HL-60 (cell line): ENCODE data around the gene CCR5.

Source experiments
- DNase-seq, 2 experiments: peaks; one replicate each; pipeline ENCODE4 v3.0.0-alpha.2; 2010 to 2020; ENCODE audit warnings: low read depth in 1 of 2, low spot score in 1 of 2
- H3K27ac ChIP-seq: fragments of 250-450 bp; sonication (Bioruptor Pico); replicated peaks from 2 replicates; pipeline ENCODE4 v1.5.1; 2020; ENCODE audit warnings: mild to moderate bottlenecking, moderate library complexity
- H3K27me3 ChIP-seq: fragments of 250-450 bp; sonication (Bioruptor Pico); 2 replicates; pipeline ENCODE4 v1.5.1; 2021; ENCODE audit warnings: mild to moderate bottlenecking, moderate library complexity; ENCODE audit not compliant: insufficient read depth, poor library complexity, severe bottlenecking
- H3K4me3 ChIP-seq: replicated peaks from 2 replicates; pipeline ENCODE4 v1.5.1; 2011; ENCODE audit warnings: mild to moderate bottlenecking, control low read depth, low read length; ENCODE audit not compliant: insufficient read depth
- CTCF ChIP-seq: IDR thresholded peaks from one replicate; pipeline ENCODE4 v1.5.1; 2011; ENCODE audit warnings: low read length, control low read depth, inconsistent platforms; ENCODE audit not compliant: insufficient read depth
- GABPA ChIP-seq: IDR thresholded peaks from 2 replicates; pipeline ENCODE4 v1.6.1; 2012; ENCODE audit warnings: low read depth
- POLR2AphosphoS5 ChIP-seq: IDR thresholded peaks from 2 replicates; pipeline ENCODE4 v1.6.1; 2012; ENCODE audit warnings: low read depth
- REST ChIP-seq: IDR thresholded peaks from 2 replicates; pipeline ENCODE4 v1.6.1; 2012; ENCODE audit warnings: low read depth; ENCODE audit not compliant: insufficient replicate concordance
- SPI1 ChIP-seq: IDR thresholded peaks from 2 replicates; pipeline ENCODE4 v1.6.1; 2012; ENCODE audit warnings: low read depth, mild to moderate bottlenecking, borderline replicate concordance

The CCR5 gene

GRCh38 chr3:46337911-46338310 is 32.8 kb upstream of the CCR5 start:
- no peaks in the 10 kb centered on the region for H3K27me3 ChIP-seq
- TF ChIP-seq SPI1, result no peak
- TF ChIP-seq REST, result no peak
- TF ChIP-seq POLR2AphosphoS5, result no peak
- no peak for TF ChIP-seq CTCF
- no peak for TF ChIP-seq GABPA
- H3K27ac ChIP-seq, result no peak overlapping the region

GRCh38 chr3:46338840-46339239 is 31.9 kb upstream of the CCR5 start:
- no peak for TF ChIP-seq CTCF
- TF ChIP-seq GABPA, result no peak
- TF ChIP-seq SPI1, result no peak
- no peak for TF ChIP-seq REST
- TF ChIP-seq POLR2AphosphoS5, result no peak
- Histone ChIP-seq H3K27me3 (no peaks in the 10 kb centered on the region), H3K27ac (no peak overlapping the region), H3K4me3 (no peak overlapping the region)
- no peak for DNase-seq

More at GRCh38 chr3:46337911-46338310, 32.8 kb upstream of the CCR5 start:
- DNase-seq, result no peak
- H3K4me3 ChIP-seq, result no peak overlapping the region

GRCh38 chr3:46344476-46344875 is 26.3 kb upstream of the CCR5 start:
- Histone ChIP-seq H3K27me3 (no peaks in the 10 kb centered on the region), H3K4me3 (no peak overlapping the region), H3K27ac (no peak overlapping the region)
- DNase-seq, result no peak
- TF ChIP-seq SPI1, result no peak
- no peak for TF ChIP-seq GABPA
- no peak for TF ChIP-seq CTCF
- TF ChIP-seq REST, result no peak
- no peak for TF ChIP-seq POLR2AphosphoS5
